ENCODE data around the gene SCD5.

The SCD5 gene

GRCh38 chr4:82797405-82798111 is 1.0 kb downstream of the SCD5 start:
- no peak for DNase-seq (ENCODE audit: extremely low spot score, insufficient read length, low read depth)
- no peak for FAIRE-seq

DNA sequence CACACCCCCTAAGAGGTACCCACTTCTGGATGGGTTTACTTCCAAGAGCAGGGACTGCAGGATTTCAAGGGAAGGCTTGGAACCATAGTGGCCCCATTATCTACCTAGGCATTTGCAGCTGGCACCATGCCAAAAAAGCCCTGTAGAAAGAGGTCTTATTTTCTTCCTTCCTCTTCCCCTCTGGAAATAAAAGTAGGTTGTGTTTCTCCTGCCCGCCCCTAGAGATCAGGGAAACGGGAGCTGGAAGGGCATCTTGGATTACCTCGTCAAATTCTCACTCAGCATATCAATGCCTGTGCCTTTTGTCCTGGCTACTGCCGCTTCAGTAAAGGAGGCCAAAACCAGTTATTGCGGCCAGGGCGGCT is 1.6 kb downstream of the SCD5 start:
- DNase-seq (ENCODE audit: extremely low spot score, insufficient read length, low read depth) (no peak), FAIRE-seq (no peak)

- FAIRE-seq (no peak), DNase-seq (ENCODE audit: extremely low spot score, insufficient read length, low read depth) (no peak)
Measured at GRCh38 chr4:82792912-82793649, 5.5 kb downstream of the SCD5 start.

DNA sequence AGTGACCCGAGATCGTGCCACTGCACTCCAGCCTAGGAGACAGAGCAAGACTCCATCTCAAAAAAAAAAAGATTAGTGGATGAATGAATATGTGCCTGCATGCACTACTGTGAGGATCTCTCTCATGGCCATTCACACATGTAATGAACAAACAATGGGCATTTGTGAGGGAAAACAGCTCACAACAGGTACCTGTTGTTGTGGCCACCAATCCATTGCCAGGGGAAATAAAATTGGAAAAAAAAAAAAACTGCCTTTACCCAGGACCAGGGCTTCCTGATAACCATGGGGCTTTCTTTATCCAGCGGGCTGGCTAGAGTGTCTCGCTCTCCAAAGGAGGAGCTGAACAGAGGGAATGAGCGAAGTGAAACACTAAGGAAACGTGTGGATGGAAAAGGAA is 7.4 kb downstream of the SCD5 start:
- no peak for DNase-seq (ENCODE audit: extremely low spot score, insufficient read length, low read depth)
- FAIRE-seq: no peak

DNA sequence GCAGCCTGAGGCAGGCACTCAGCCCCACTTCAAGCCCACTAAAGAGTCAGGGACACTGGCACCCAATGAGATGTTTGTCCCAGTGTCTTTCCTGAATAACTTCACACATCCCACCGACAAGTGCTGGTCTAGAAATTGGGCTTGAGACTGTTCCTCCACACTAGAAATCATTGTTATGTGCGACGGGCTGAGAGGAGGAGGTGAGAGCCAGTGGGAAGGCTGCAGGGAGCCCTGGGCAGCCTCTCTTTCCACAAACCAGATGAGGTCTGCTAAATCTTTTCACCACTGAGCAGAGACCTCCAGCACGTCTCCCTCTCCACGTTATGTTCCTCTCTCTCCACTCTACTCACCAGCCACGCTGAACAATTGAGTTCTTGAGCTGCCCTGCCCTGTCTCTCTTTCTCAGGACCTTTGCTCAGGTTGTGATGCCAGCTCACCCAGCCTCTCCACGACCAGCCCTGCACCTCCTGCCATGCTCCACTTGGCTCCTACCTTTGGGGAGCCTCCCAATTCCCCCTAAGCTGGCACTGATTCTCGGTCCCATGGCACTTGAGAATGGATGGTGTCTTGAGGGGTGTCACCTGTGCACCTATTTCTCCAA is 8.4 kb downstream of the SCD5 start:
- no peak for FAIRE-seq
- DNase-seq (ENCODE audit: extremely low spot score, insufficient read length, low read depth): no peak

GRCh38 chr4:82789025-82789776 is 9.4 kb downstream of the SCD5 start:
- FAIRE-seq: no peak
- no peak for DNase-seq (ENCODE audit: extremely low spot score, insufficient read length, low read depth)

DNA sequence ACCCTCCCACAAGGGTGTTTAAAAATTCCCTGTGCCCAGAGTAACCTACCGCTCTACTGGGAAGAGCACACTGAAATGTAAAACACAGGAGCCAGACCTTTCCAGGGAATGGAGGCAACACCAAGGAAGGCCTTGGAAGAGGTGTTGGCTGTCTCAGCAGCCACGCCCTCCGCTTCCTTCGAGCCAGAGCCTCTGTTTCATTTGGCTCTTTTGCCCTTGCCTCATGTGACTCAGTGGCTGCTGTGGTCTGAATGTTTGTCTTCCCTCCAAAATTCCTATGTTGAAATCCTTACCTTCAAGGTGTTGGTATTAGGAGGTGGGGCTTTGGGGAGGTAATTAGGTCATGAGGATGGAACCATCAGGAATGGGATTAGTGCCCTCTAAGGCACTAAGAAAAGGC is 11.3 kb downstream of the SCD5 start:
- DNase-seq (ENCODE audit: extremely low spot score, insufficient read length, low read depth) (no peak), FAIRE-seq (no peak)

DNA sequence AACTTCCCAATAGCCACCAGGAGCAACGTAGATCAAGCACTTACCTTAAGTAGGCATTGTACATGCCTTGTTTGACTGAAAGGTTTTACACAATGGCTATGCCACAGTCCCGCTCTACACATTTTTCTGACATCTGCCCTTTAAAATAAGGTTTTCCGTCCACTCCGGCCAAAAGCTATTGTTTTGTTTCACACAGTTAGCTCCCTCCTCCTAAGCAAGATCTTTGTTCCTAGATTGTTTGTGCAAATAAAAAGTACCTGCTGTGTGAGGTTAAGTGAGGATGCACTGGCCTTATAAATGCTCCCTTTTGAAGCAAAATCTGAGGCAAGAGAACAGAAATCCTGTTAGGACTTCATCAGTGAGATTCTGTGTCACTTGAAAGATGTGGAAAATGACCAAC is 11.8 kb downstream of the SCD5 start:
- FAIRE-seq: no peak
- no peak for DNase-seq (ENCODE audit: extremely low spot score, insufficient read length, low read depth)

- no peak for FAIRE-seq
- DNase-seq (ENCODE audit: extremely low spot score, insufficient read length, low read depth): no peak
Measured at GRCh38 chr4:82785611-82786400, 12.8 kb downstream of the SCD5 start.

DNA sequence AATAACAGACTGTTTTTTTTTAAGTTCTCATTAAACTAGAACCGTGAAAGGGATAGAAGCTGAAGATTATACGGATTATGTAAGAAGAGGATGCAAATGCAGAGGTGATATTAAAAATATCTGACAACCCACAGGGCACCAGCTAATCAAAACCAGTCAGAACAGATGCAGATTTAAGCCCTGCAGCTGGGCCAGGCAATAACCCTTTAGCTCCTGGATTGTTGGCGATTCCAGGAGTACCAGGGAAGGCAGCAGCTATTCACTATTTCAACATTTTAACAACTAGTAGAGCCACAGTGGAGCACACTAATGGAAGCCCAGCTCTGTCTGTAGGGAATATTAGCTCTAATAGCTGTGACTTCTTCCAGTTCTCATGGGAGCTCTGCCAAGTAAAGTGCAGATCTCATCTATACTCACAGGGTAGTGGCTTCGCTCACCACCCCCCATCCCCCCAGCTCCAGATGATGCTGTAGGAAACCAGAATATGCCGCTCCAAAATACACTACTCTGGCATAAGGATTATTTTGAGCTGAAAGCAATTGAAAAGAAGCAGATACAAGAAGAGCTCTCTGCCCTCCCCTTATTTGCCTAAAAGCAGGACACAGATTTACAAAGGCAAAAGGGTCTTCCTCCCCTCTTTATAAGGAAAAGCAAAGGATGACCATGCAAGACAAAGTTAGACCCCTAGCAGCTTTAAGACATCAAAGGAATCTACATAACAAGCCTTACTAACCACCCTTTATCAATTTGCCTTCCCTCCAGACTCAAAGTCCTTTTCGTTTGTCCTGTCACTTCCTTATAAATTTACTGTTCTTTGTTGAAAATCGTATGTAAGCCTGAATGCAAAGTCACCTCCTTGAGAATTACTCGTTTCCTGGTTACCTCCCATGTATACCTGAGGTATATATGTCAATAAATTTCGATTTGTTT is 13.7 kb downstream of the SCD5 start:
- FAIRE-seq: no peak
- no peak for DNase-seq (ENCODE audit: extremely low spot score, insufficient read length, low read depth)

- FAIRE-seq (no peak), DNase-seq (ENCODE audit: extremely low spot score, insufficient read length, low read depth) (no peak)
Measured at GRCh38 chr4:82782626-82783345, 15.8 kb downstream of the SCD5 start.

DNA sequence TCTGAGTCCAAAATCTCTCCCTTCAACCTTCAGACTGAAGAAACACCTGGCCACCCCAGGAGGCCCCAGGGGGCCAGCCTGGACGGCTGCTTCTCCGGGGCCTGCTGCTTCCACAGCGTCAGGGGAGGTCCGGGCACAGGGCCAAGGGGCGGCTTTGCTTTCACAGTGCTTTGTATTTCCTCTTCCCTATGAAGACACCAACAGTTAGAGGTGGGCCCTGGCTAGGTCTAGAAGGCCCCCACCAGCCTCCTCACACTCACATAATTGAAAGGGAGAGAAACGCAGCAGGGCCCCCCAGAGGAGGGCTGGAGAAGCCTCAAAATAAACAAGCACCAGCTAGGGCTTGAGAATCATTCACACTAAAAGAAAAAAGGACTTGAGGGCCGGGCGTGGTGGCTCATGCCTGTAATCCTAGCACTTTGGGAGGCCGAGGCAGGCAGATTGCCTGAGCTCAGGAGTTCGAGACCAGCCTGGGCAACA is 17.8 kb downstream of the SCD5 start:
- DNase-seq (ENCODE audit: extremely low spot score, insufficient read length, low read depth): no peak
- no peak for FAIRE-seq

DNA sequence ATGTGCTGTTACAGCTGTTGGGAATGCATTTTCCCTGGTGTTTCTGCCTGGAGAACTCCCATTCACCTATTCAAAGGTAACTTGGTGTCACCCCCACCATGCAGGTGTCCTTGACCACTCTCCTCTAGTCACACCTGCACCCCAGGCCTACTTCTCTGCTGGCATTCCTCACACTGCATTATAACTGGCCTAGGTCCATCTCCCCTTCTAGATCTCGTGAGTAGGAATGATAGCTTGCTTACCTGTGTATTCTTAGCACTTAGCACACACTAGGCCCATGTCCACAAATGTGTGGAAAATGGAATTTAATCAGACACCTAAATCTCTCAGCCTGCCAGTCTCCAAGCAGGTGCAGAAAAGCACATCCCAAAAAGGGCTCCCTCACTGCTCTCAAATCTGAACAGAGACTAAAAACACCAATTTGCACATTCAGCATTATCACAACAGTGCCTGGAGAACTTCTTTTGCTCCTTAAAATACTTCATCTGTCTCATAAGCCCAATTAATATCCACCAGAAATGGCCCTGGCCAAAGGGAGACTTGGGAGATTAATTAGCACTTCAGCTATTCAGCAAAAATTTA is 18.3 kb downstream of the SCD5 start:
- FAIRE-seq (peak; percentile 21), DNase-seq (ENCODE audit: extremely low spot score, insufficient read length, low read depth) (no peak)

DNA sequence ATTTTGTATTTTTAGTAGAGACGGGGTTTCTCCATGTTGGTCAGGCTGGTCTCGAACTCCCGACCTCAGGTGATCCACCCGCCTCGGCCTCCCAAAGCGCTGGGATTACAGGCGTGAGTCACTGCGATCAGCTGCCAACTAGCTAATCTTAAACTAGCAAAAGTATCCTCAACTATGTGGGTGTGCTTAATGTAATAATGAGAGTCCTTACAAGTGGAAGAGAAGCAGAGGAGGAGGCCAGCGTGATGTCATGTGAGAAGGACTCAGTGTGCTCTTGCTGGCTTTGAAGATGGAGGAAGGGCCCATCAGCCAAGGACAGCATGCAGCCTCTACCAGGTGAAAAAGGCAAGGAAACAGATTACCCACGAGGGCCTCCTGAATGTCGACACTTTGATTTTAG is 19.6 kb downstream of the SCD5 start:
- DNase-seq (ENCODE audit: extremely low spot score, insufficient read length, low read depth) (no peak), FAIRE-seq (no peak)

DNA sequence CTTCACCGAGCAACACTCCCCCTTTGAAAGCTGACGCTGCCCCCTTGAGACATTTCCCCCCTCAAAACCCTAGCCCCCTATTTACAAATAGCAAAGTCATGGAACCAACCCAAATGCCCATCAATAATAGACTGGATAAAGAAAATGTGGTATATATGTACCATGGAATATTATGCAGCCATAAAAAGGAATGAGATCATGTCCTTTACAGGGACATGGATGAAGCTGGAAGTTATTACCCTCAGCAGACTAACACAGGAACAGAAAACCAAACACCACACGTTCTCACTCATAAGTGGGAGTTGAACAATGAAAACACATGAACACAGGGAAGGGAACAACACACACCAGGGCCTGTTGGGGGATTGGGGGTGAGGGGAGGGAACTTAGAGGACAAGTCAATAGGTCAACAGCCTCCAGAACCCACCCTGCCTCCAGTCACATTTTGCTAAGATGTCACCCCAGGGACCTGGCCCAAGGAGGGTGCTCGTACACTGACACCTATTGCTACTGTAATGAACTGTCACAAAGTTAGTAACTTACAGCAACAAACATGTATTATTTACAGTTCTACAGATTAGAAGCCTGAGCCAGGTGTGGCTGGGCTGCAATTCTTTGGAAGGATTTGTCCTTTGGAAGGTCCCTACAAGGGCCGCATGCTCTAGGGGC is 20.6 kb downstream of the SCD5 start:
- FAIRE-seq (no peak), DNase-seq (ENCODE audit: extremely low spot score, insufficient read length, low read depth) (no peak)

- FAIRE-seq (no peak), DNase-seq (ENCODE audit: extremely low spot score, insufficient read length, low read depth) (no peak)
Measured at GRCh38 chr4:82776925-82777542, 21.6 kb downstream of the SCD5 start.

DNA sequence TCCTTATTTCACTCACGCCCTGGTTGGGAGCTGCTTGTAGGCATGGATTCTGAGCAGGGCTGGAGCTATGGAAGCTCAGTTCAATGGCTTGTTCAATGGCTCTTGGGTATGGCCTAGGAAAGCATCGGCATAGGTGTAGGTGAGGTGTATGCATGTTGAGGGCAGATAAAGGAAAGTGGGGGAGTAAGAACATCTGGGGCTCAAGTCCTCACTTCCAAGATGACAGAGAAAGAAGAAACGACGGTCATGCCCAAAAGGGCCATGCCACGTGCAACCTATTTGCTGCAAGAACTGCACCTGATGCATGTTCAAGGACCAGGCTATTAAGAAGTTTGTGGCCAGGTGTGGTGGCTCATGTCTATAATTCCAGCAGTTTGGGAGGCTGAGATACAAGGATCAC is 23.4 kb downstream of the SCD5 start:
- no peak for FAIRE-seq
- no peak for DNase-seq (ENCODE audit: extremely low spot score, insufficient read length, low read depth)
